NCI-H748 (cell line): ENCODE results near the gene MAPK9.
A peak's percentile ranks its signal among the peaks of the same experiment; 100 is the strongest.

Experiments used
- DNase-seq: peaks from one replicate; lab custom pipeline; 2025; ENCODE audit not compliant: unreplicated experiment; lab: John Stamatoyannopoulos, UW

Gene MAPK9

DNA sequence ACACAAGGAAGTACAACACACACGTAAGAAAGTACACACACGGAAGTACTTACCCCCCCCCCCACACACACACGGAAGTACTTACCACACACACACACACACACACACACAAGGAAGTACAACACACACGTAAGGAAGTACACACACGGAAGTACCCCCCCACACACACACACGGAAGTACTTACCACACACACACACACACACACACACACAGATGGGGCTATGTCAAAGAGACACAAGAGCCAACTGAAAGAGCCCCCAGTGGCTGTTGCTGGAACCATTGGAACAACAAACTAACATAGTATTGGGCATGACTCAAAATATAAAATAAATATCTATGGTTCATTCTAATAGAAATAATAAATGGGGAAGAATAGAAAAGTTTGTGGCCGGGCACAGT, 4.9 kb upstream of the MAPK9 start:
- DNase-seq = no peak

DNA sequence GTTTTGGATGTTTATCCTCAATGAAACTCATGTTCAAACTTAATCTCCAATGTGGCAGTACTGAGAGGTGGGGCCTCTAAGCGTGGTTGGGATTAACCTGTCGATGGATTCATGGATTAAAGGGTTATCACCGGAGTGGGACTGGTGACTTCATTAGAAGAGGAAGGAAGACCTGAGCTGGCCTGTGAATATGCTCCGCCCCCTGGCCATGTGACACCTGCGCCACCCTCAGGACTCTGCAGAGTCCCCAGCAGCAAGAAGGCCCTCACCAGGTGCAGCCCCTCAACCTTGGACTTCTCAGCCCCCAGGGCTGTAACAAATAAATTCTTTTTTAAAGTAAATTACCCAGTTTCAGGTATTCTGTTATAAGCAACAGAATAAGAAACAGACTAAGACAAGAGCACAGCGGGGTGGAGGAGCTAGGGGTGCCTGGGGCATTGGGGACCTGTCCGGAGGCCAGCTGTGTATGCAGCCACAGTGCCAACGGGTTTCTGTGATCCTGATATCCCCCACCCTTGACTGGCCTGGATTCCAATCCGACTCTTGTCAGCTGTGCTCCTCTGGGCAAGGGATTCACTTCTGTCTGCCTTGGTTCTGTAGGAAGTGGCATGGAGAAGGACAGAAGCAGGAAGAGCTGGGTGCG, 3.2 kb upstream of the MAPK9 start:
- DNase-seq = peak; percentile 10

DNA sequence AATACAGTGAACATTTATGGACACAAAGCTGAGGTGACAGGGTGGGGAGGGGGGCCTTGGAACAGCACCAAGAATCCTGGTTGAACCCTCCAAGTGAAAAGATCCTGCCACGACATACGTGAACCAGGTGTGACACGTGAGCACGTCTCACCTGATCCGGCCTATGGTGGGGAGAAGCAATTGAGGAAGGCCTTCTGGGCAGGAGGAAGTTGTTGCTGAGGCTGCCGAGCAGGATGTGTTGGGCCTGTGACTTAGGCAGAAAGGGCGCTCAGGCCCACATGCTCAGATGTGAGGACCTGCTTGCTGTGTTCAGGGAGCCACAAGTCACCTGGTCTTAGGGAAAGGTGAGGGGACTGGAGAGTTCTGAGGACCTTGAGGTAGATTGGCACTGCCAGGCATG, 2.5 kb upstream of the MAPK9 start:
- no peak for DNase-seq

- DNase-seq = no peak
Observed at GRCh38 chr5:180291234-180291940, 496 bp downstream of the MAPK9 start.

DNA sequence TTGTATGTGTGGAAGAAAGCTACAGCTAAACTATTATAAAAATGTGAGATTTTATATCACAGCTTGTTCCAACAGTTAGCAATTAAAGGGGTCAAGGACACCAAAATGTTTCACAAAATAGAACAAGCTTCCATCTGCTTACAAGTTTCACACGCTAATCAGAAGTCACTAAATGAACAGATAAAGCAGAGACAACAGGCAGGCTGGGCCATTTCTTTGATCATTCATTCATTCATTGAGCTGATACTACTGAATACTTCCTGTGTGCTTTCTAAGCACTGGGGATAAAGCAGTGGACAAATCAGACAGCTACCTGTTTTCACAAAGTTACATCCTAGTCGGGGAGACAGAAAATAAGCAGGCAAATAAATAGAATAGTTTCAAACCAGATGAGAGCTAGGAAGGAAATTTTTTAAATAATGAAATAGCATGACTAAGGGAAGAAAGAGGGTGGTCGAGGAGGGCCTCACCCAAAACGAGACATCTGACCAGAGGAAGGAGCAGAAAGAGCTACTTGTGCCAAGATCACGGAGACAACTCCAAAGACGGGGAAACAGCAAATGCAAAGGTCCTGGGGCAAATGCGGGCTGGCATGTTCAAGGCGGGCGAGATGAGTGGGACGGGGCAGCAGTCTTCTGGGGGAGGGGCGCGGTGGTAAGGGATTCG, 1.2 kb downstream of the MAPK9 start:
- no peak for DNase-seq

DNA sequence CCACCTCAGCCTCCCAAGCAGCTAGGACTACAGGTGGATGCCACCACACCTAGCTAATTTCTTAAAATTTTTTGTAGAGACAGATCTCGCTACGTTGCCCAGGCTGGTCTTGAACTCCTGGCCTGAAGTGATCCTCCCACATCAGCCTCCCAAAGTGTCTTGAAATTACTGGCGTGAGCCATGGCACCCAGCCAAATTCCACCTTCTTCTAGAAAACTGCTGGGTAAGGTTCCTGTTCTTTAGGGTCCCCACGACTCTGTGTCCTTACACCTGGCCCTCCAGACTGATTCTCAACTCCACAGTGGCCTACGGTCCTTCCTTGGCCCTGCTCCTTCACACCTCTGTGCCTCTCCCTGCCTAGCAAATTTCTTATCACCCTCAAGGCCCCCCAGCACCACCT, 1.9 kb downstream of the MAPK9 start:
- no peak for DNase-seq

GRCh38 chr5:180289433-180289832, 2.5 kb downstream of the MAPK9 start:
- DNase-seq = peak; percentile 30

GRCh38 chr5:180287868-180288267, 4.0 kb downstream of the MAPK9 start:
- DNase-seq = no peak

GRCh38 chr5:180287404-180287803, 4.5 kb downstream of the MAPK9 start:
- DNase-seq = no peak

DNA sequence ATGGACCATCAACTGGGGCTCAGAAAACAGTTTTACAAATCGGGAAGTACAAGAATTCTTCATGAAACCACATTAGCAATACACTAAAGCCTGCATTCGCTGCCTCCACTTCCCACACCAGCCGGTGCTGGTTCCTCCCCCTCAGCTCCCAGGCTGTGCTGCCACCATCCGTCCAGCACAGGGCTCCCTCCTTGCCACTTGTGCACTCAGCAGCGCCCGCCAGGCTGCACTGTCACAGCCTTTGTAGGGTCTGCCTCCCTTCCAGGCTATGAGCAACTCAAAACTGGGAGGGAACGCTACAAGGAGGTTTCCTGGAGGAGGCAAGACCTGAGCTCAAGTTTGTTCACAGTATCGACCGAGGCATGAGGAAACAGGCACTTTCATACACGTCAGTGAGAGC, 7.7 kb downstream of the MAPK9 start:
- no peak for DNase-seq

- no peak for DNase-seq
Observed at GRCh38 chr5:180283026-180283615, 8.8 kb downstream of the MAPK9 start.

DNA sequence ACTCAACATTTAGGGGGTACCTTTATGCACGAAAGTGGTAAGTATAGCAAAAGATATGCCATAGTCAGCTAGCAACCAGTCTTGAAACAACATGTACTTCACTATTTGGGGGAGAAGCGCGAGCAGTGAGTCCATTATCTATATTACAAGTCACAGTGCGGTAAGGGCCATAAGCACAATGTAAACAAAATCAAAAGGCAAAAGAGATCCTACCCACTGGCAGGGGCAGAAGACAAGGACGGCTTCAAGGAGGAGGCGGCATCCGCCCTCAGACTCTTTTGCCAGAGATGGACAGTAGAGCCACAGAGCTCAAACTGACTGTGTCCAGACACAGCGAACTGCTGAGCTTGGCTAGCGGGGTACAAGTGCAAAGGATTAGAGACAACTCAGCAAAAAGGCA, 9.6 kb downstream of the MAPK9 start:
- DNase-seq = peak; percentile 45

DNA sequence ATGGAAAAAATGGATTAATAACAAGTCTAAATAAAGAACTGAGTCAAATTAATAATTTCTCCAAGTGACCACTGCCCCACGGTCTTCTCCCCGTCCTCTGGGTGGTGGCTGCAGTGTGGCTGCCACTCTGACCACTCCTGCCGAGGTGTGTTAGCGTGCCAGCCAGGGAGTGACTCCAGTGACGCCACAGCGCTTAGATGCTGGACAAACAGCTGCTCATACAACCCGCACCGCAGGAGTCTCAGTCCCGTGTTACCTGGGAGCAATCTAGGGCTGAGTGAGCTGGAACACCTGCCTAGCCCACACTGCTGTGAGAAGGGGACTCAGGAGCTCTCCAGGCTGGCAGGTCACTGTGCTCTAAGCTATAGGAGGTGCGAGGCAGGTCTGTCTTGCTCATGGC, 10.2 kb downstream of the MAPK9 start:
- DNase-seq = peak; percentile 93

DNA sequence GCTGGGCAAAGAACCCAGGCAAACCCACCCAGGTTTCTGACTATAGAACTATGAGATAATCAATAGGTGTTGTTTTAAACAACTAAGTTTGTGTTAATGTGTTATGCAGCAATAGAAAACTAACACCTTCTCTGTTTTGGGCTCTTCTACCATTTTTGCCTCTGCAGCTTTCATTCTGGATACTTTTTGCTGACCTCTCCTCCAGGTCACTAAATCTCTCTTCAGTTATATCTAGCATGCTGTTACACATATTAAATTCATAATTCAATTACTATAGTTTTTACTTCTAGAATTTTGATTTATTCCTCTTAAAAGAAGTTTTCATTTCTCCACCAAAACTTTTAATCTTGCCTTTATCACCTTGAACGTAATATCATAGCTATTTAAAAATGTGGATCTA, 17.2 kb downstream of the MAPK9 start:
- no peak for DNase-seq

DNA sequence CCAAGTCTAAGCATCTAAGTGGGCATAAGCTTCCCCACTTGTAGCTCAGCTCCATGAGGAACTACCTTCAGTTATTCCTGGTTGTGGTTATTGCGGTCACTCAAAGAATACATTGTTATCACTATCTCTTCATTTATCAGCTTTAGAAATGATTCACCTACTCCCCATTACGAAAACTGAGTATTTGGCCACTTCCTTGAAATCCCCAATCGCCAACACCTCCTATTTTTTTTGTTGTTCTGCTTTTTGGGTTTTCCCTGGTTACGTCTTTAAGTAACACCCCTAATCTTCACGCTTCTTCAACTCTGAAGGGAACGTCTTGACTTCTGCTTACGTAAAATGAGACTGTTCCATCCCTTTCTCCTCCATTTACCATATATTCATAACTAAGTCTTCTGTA, 20.7 kb downstream of the MAPK9 start:
- no peak for DNase-seq

DNA sequence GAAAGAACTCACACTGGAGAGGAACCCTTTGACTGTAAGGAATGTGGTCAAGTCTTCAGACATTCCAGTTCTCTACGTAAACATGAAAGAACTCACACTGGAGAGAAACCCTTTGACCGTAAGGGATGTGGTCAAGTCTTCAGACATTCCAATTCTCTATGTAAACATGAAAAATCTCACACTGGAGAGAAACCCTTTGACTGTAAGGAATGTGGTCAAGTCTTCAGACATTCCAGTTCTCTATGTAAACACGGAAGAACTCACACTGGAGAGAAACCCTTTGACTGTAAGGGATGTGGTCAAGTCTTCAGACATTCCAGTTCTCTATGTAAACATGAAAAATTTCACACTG, 32.6 kb downstream of the MAPK9 start:
- DNase-seq = no peak

- DNase-seq = no peak
Observed at GRCh38 chr5:180253036-180253824, 38.7 kb downstream of the MAPK9 start.

DNA sequence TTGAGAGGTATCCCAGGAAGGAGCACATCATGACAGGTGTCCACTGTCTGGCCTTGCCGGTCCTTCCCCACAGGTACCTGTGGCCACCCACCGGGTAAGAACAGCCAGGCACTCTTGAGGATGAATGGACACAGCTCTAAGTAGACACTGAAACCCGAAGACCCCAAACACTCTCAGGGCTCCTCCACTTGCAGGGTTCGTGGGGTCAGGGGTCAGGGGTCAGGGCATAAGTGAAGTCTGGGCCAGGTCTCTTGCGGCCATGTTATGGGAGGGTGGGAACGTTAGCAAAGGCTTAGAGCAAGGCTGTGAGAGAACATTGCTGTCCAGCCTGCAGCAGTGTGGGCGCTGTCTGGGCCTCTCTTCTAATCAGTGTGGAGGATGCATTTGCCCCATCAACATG, 40.0 kb downstream of the MAPK9 start:
- no peak for DNase-seq

DNA sequence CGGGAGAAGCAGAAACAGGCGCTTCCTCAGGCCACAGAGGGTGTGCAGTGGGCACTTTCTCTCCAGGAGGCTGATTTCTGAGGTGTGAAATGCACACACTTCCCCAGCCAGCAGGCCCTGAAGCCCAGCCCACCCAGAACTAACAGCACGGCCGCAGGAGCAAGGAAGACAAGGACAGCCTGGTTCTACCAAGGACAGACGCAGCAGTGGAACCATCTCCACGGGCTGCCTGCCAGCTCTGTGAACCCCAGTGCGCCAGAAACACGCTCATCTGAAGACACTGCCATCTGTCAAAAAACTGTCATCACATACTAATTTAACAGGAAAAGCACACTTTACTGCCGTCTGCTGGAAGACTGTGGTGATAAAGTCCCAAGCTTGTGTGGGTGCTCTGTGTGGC, 40.7 kb downstream of the MAPK9 start:
- DNase-seq = no peak

GRCh38 chr5:180250329-180250728, 41.6 kb downstream of the MAPK9 start:
- DNase-seq = no peak

- DNase-seq = no peak
Observed at GRCh38 chr5:180241600-180241999, 50.3 kb downstream of the MAPK9 start.
